HL-60 (cell line): Measurements from ENCODE around the gene TTI1.

Experiments
- DNase-seq, 2 experiments: peaks; one replicate each; pipeline ENCODE4 v3.0.0-alpha.2; 2010 to 2020; ENCODE audit warnings: low read depth in 1 of 2, low spot score in 1 of 2
- H3K27ac ChIP-seq: fragments of 250-450 bp; sonication (Bioruptor Pico); replicated peaks from 2 replicates; pipeline ENCODE4 v1.5.1; 2020; ENCODE audit warnings: mild to moderate bottlenecking, moderate library complexity
- H3K27me3 ChIP-seq: fragments of 250-450 bp; sonication (Bioruptor Pico); 2 replicates; pipeline ENCODE4 v1.5.1; 2021; ENCODE audit warnings: mild to moderate bottlenecking, moderate library complexity; ENCODE audit not compliant: insufficient read depth, poor library complexity, severe bottlenecking
- H3K4me3 ChIP-seq: replicated peaks from 2 replicates; pipeline ENCODE4 v1.5.1; 2011; ENCODE audit warnings: mild to moderate bottlenecking, control low read depth, low read length; ENCODE audit not compliant: insufficient read depth
- CTCF ChIP-seq: IDR thresholded peaks from one replicate; pipeline ENCODE4 v1.5.1; 2011; ENCODE audit warnings: low read length, control low read depth, inconsistent platforms; ENCODE audit not compliant: insufficient read depth
- GABPA ChIP-seq: IDR thresholded peaks from 2 replicates; pipeline ENCODE4 v1.6.1; 2012; ENCODE audit warnings: low read depth
- POLR2AphosphoS5 ChIP-seq: IDR thresholded peaks from 2 replicates; pipeline ENCODE4 v1.6.1; 2012; ENCODE audit warnings: low read depth
- SPI1 ChIP-seq: IDR thresholded peaks from 2 replicates; pipeline ENCODE4 v1.6.1; 2012; ENCODE audit warnings: low read depth, mild to moderate bottlenecking, borderline replicate concordance
- TF ChIP-seq, protein P1 (sequence below): IDR thresholded peaks from 2 replicates; pipeline ENCODE4 v1.6.1; 2012; ENCODE audit warnings: low read depth; ENCODE audit not compliant: insufficient replicate concordance

Gene TTI1

DNA sequence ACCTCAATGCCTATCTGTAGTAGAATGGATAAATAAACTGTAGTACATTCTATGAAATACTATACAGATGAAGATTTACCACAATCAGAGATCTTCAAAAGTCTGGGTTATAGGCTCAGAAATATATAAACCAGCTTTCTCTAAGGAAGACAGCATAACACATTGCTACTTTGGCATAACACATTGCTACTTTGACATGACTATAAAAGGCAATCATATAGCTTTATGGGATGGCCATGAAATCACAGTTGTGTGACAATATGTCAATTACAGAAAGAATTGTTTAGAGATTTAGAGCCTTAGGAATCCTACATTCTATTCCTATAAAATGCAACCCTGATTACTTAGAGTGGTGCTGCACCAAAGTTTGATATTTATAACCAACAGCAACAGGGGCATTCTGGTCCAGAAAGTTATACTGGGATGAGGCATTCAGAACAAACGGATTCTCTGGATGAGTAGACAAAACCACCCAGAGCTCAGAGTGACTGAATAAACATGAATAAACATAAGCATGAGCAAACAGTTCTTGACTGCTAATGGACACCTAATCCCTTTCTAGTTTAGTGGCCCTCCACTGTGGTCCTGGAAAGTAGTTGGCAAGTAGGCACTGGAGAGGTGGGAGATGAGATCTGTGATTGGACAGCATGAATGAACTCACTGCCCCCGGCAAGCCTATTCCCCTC lies 12.0 kb downstream of the TTI1 start:
- Histone ChIP-seq H3K4me3 (no peak overlapping the region), H3K27me3 (no peaks in the 10 kb centered on the region), H3K27ac (no peak overlapping the region)
- no peak for TF ChIP-seq CTCF
- TF ChIP-seq, protein P1, sequence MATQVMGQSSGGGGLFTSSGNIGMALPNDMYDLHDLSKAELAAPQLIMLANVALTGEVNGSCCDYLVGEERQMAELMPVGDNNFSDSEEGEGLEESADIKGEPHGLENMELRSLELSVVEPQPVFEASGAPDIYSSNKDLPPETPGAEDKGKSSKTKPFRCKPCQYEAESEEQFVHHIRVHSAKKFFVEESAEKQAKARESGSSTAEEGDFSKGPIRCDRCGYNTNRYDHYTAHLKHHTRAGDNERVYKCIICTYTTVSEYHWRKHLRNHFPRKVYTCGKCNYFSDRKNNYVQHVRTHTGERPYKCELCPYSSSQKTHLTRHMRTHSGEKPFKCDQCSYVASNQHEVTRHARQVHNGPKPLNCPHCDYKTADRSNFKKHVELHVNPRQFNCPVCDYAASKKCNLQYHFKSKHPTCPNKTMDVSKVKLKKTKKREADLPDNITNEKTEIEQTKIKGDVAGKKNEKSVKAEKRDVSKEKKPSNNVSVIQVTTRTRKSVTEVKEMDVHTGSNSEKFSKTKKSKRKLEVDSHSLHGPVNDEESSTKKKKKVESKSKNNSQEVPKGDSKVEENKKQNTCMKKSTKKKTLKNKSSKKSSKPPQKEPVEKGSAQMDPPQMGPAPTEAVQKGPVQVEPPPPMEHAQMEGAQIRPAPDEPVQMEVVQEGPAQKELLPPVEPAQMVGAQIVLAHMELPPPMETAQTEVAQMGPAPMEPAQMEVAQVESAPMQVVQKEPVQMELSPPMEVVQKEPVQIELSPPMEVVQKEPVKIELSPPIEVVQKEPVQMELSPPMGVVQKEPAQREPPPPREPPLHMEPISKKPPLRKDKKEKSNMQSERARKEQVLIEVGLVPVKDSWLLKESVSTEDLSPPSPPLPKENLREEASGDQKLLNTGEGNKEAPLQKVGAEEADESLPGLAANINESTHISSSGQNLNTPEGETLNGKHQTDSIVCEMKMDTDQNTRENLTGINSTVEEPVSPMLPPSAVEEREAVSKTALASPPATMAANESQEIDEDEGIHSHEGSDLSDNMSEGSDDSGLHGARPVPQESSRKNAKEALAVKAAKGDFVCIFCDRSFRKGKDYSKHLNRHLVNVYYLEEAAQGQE: no peak
- no peak for TF ChIP-seq SPI1
- no peak for TF ChIP-seq POLR2AphosphoS5
- TF ChIP-seq GABPA: no peak
- DNase-seq: no peak

- DNase-seq: no peak
- no peaks in the 10 kb centered on the region for H3K27me3 ChIP-seq
- TF ChIP-seq SPI1 (no peak), CTCF (no peak), POLR2AphosphoS5 (no peak), GABPA (no peak)
- TF ChIP-seq, protein P1: no peak
- no peak overlapping the region for H3K27ac ChIP-seq
- H3K4me3 ChIP-seq: no peak overlapping the region
Measured at GRCh38 chr20:38018385-38018784, 14.9 kb downstream of the TTI1 start.

DNA sequence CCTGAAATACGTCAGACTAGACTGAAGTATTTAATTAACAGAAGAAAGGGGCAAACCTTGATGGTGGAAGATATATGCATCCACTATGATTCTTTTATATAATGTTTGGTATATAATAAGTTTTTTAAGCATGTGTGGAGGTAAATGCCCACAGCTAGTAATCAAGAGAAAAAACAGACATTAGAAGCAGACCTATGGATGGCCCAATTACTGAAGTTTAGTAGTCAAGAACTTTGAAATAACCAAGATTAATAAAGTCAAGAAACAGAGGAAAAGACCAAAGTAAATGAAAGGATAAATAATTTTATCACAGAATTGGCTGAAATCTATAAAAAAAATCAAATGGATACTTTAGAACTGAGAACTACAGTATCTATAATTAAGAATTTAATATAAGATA lies 15.3 kb downstream of the TTI1 start:
- Histone ChIP-seq H3K4me3 (no peak overlapping the region), H3K27ac (no peak overlapping the region), H3K27me3 (no peaks in the 10 kb centered on the region)
- TF ChIP-seq CTCF (no peak), POLR2AphosphoS5 (no peak), SPI1 (no peak)
- no peak for DNase-seq

DNA sequence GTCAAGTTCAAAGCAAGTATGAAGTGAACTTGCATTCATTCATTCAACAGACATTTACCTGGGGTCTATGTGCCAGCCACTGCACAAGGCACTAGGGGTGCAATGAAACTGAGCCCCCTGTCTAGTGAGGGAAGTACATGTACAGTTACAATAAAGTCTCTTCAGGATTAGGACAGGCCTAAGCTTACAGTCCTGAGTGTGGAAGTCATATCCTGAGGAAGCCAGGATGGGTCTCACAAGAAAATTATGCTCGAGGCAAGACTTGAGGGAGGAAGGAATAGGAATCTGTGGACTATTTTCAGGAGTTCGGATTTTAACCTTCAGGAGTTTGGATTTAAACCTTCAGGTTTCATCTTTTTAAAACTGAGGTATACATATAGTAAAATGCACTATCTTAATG lies 19.4 kb downstream of the TTI1 start:
- H3K27me3 ChIP-seq: no peaks in the 10 kb centered on the region
- TF ChIP-seq SPI1 (no peak), CTCF (no peak), GABPA (no peak), POLR2AphosphoS5 (no peak)
- TF ChIP-seq, protein P1: no peak
- no peak for DNase-seq
- no peak overlapping the region for H3K27ac ChIP-seq
- H3K4me3 ChIP-seq: no peak overlapping the region
